Hematopoietic multipotent progenitor cell treated with erythropoietin and hydrocortisone succinate and interleukin-3 and kit ligand, for 8 days (in vitro differentiated cells): ENCODE results near the gene GALNT9.
"Not testable (repeated sequence)": the region's sequence is repeated elsewhere in the genome, so short reads cannot be mapped to it uniquely, and the experiment has no call there.

Experiments used
- DNase-seq: peaks from one replicate; pipeline ENCODE4 v3.0.0-alpha.2; 2015

Gene GALNT9

DNA sequence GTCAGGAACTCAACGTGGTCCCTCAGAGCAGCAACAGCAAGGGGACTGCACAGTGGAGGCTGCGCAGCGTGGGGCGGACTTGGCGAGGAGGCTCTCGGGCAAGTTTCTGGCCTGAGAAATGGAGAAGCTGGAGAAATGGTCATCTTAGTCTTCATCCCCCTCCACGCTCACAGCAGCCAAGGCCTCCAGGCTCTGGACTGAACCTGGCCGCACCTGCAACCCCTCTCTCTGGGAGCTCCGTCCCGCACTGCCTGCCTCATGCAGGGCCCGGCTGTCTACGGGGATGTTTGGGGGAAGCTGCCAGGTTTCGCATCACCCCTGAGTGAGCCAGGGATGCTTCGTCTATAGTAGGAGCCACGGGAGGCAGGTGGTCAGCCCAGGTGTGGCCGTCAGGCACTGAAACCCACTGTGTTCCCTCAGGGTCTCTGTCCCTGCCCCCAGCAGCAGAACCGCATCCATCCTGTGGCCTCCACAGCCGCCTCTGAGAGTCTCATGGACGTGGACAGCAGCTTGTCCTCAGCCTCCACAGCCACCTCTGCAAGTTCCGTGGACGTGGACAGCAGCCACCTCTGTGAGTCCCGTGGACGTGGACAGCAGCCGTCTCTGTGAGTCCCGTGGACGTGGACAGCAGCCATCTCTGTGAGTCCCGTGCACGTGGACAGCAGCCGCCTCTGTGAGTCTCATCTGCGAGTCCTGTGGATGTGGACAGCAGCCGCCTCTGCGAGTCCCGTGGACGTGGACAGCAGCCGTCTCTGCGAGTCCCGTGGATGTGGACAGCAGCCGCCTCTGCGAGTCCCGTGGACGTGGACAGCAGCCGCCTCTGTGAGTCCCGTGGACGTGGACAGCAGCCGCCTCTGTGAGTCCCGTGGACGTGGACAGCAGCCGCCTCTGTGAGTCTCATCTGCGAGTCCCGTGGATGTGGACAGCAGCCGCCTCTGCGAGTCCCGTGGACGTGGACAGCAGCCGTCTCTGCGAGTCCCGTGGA is 29.1 kb upstream of the GALNT9 start:
- DNase-seq = not testable (repeated sequence)

DNA sequence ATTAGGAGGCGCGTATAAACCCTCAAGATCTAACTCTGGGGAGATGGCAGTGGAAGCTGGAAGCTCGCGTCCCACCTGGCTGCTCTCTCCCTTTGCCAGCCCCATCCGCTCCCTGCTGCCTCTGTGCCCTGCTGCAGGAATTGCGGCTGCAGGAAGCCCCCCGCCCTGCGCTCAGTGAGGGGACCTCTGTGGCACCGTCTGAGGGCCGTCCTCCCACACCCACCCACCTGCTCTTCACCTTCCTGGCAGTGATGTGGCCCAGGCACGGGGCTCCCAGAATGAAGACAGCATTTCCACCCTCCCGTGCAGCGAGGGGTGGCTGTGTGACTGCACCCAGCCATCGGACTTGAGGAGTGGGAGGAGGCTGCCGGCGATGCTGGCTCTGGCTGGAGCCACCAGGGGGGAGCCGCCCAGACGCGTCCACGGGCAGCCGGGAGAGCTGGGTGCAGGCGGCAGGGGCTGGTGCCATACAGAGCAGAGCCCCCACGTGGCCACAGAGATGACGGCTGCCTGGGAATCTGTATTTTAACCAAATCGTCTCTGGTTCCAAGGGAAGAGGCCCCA is 28.3 kb upstream of the GALNT9 start:
- no peak for DNase-seq

- no peak for DNase-seq
Measured at GRCh38 chr12:132356691-132357622, 27.6 kb upstream of the GALNT9 start.

GRCh38 chr12:132355742-132356681 is 26.6 kb upstream of the GALNT9 start:
- DNase-seq = no peak

DNA sequence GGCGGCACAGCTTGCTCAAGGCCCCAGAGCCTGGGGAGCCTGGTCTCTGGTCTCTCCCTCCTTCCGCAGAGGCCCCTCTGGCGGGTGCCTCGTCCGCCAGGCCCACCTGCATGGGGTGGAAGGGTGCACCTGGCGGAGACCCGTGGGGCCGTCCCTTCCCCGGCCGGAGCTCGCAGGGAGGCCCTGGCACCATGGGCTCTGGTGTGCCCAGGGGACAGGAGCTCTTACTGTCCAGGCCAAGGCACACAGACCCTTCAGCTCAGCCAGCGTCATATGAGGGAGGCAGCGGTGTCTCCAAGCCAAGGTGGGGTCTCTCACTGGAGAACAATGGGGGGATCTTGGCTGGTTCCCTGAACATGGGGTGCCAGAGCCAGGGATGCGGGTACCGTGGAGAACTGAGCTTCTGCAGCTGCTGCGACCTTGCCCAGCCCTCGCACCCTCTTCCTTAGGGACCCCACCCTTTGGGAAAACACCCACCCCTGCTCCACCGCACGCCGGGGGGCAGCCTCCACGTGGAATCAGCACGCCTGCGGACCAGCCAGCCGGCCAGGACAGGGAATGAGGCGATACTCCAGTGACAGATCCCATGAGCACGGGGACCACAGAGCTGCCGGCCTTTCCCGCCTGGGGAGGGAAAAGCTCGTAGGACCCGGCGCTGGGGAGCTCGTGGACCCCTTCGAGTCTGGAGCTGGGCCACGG is 25.7 kb upstream of the GALNT9 start:
- DNase-seq = no peak

DNA sequence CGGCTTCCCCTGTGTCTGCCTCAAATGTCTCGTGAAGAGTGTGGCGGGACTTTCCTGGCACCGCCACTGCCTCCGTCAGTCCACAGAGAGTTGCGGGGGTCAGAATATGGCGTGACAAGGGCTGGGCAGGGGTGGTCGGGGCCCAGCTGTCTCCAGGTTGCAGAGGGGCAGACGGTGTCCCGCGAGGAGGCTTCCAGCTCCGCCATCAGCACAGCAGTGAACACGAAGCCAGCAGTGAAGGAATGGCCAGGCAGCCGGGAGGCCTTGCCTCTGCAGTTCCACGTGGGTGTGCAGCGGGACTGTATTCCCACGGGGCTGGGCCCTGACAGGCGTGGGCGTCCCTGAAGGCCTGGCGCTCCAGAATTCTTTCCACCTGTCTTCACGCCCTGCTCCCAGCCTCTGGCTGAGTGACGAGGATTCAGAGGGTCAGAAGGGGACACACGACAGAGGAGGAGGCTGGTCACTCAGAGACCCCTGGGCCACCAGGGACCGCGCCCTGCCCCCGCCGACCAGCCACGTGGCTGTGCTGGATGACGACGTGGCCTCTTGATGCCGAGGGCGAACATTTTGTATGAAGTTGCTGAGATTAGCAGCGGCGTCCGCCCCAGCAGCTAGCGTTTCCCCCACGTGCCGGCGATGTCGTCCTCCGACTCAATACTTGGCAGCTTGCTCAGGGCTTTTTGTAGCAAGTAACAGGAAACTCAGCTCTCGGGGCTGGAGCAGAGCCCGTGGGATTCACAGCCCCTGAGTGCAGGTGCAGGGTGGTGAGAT is 25.0 kb upstream of the GALNT9 start:
- DNase-seq = no peak

DNA sequence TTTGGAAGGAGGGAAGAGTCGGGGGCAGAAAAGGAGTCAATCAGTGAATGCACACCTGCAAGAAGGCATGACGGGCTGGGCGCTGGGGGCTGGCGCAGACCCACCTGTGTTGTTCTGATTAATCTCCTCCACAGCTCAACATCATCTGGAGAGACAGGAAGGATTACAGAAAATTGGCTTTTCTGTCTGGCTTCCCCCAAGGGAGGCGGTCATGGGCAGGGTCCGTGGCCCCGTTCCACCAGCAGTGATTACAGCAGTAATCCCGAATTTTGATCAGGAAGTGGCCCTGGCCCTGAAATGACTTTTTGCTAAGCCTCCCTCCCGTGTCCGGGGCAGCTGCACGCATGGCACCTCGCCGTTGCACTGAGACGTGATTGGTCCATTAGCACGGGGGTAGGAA is 24.4 kb upstream of the GALNT9 start:
- DNase-seq = no peak

DNA sequence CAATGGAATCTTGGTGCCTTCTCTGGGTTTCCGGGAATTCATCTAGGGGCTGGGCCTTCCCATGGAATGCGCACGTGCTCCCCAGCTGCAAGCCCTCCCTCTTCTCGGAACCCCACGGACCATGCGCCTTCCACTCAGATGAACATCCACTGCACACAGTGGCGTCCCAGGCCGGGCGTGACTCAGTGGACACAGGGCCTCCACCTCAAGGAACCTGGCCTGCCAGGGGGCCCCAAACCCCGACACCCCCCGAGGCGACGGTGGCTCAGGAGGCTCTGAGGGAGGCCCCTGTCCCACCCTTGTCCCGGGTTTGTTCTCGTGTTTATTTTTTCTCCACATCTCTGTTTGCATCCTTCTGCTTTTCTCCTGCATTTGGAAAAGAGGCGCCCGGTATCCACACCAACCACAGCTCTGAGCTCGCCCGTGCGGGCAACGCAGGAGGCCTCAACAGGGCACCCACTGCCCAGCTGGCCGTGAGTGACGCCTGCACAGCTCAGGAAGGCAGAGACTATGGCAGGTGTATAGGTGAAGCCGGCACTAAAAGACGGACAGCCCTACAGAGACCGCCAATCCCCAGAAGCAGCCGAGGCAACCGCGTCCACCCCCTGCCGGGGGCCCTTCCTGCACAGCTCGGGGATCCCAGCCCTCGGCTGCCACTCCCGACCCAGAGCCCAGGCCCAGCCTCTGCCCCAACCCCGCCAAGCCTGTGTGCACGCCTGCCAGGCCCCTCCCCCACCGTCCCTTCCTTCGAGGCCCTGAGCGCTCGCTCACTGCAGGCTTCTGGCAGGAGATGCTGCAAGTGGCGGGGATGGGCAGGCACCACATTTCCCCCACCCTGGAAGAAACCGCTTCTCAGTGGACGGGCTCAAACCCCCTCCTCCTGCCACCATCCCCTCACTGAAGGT is 23.8 kb upstream of the GALNT9 start:
- DNase-seq = no peak

GRCh38 chr12:132351751-132352495 is 22.5 kb upstream of the GALNT9 start:
- DNase-seq = no peak

DNA sequence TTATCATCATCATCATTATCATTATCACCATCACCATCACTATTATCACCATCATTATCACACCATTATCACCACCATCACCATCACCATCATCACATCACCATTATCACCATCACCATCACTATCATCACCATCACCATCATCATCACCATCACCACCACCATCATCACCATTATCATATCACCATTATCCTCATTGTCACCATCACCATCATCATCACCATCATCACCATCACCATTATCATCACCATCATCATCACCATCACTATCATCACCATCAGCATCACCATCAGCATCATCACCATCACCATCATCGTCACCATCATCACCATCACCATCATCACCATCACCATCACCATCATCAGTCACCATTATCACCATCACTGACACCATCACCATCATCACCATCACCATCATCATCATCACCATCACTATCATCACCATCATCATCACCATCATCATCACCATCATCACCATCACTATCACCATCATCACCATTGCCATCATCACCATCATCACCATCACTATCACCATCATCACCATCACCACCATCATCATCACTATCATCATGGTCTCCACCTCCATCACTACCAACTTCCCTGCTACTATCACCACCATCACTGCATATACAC is 20.2 kb upstream of the GALNT9 start:
- no peak for DNase-seq

GRCh38 chr12:132348176-132348575 is 18.8 kb upstream of the GALNT9 start:
- DNase-seq = no peak

DNA sequence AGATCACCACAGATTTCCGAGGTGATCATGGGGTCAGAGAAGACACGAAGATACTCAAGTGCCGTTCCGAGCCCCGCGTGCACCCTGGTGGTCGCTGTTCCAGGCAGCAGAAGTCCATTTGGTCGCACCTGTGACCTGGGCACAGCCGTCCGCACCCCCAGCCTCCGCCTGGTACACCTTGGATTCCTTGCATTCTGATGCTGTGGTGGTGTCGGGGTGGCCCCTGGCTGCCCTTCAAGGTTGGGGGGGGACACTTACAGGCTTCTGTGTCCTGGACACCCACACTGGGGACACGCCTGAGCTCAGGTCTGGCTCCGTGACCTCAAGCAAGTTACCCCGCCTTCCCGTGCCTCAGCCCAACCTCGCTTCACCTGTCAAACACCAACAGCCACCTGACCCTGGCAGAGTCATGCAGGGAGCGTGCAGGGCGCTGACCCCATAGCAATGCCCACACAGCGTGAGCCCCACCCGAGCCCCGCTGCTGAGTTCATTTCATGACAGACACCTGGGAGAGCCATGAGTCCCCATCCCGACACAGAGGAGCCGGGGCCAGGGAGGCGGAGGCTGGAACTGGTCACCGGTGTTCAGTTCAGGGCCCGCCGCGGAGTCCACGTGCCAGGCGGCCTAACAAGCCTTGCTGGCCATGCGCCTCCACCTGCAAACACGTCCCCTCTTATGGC is 17.9 kb upstream of the GALNT9 start:
- no peak for DNase-seq

GRCh38 chr12:132346471-132347175 is 17.2 kb upstream of the GALNT9 start:
- no peak for DNase-seq

DNA sequence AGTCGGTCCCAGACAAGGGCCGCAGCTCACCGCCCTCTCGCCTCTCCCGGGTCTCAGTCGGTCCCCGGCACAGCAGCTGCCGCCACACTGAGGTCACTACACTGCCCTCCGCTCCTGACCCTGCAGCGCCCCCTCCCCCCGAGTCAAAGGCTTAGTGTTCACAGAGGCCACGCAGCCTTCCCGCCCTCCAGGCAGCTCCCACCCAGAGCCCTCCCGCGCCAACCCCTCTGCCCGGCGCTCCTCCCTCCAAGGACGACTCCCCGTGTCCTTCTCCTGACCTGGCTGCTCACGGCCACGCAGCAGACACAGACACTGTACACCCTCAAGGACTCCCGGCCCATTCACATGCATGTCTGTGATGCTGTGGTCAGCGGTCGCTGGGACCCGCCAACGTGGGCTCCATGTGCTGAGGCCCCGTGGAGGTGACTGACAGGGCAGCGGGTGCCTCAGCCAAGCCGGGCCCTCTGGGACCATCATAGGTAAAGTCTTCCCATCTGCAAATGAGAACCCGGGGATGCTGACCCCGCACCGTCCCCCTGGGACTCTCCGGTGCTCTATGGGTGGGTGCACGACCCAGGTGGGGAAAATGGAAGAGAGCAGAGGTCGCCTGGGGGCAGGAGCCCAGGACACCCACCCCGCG is 16.3 kb upstream of the GALNT9 start:
- no peak for DNase-seq

GRCh38 chr12:132345126-132345525 is 15.7 kb upstream of the GALNT9 start:
- no peak for DNase-seq

- DNase-seq = no peak
Measured at GRCh38 chr12:132344601-132345000, 15.2 kb upstream of the GALNT9 start.
